Stimulated activated CD8-positive, alpha-beta memory T cell treated with anti-CD3 and anti-CD28 coated beads, Interleukin-15, amount 100 ng/mL, for 24 hours (primary cell): Measurements from ENCODE around the gene SDCBP2.

Experiments
- DNase-seq: peaks from one replicate; pipeline ENCODE4 v3.0.0-alpha.2; 2020; ENCODE audit warnings: low read depth

Gene SDCBP2

DNA sequence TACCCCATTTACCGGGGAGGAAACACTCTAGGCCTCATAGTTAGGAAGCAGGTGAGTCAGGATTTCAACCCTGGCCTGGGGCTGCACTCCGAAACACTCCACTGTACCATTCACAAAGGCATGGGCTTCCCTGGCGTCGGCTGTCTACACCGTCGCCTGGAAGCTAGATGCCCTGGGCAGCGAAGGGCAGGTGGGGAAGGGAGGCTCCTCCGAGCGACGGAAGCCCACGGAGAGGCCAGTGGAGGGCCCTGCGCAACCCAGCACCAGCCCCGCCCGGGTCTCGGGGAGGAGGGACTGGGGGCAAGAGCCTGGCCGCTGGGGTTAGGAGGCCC lies 16.1 kb downstream of the SDCBP2 start:
- DNase-seq = no peak

DNA sequence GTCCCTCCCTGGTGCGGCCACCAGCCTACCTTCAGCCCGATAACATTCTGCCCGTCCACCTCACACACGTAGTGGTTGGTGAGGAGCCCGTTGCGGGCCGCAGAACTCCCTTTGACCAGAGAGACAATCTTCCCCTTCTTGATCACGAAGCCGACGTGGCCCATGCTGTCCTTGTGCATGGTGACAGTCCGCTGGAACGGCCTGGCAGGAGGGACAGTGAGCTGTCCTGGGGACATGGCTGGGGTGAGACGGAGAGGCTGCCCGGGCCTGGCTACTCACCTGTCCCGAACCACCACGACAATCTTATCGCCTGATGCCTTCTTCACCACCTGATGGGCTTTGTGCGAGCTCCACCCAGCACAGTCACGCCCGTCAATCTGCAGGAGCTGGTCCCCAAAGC lies 16.6 kb downstream of the SDCBP2 start:
- no peak for DNase-seq

DNA sequence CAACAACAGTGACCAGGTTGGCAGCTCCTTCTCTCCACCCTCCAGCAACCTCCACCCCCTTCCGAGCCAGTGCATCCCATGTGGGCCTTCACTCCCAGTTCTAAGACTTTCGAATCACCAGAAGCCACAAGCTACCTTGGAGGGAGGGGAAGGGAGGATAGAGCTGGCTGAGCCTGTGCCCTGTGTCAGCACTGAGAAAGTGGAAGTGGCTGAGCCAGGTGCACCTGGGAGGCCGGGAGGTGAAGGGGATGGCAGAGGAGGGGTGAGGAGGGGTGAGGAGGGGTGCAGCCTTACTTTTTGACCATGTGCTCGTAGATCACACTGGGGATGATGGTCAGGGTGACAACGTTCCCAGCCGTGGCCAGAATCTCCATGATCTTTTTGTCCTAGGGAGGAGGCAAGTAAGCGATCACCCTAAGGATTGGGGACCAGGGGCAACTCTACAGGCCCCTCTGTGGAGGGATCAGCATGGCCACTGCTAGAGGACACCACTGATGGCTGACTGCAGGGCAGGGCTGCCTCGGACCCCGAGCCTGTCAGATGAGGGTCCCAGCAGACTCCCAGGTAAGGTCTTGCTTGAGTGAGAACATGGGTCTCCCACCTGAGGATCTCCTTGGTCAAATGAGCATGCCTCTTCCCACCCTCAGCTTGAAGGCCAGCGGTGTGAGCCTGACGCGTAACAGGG lies 18.3 kb downstream of the SDCBP2 start:
- DNase-seq = no peak

DNA sequence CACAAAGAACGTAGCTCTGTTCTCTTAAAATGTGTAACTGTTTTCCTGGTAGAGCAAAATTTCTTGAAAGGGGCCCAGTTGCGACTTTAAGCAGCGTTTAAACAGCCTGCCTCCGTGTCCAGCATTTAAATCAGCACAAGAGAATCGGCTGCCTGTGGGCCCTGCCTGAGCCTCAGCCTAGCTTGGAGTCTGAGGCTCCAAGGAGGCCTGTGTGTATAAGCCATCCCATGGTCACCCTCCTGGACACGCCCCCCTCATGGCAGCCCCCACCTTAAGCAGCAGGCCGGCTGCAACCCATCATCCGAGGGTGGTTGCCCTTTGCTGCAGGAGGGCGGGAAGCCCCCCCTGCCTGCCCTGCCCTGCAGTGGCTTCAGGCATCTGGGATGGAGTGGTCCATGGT lies 18.9 kb downstream of the SDCBP2 start:
- no peak for DNase-seq

DNA sequence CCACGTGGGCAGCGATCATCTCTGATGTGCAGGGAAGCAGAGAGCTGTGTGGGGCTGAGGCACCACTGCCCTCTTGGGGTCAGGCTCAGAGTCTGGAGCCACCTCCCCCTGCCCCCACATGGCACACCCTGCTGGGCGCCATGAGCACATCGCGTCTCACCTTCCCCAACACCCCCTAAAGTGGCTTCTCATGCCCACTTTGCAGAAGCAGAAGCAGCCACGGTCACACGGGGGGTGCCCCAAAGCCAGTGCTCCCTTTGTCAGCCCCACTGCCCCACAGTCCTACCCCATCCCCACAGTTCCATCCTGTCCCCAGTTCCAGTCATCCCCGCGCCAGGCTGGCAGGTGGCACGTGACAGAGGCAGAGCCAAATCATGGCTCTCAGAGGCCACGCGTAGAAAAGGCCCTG lies 19.5 kb downstream of the SDCBP2 start:
- no peak for DNase-seq

DNA sequence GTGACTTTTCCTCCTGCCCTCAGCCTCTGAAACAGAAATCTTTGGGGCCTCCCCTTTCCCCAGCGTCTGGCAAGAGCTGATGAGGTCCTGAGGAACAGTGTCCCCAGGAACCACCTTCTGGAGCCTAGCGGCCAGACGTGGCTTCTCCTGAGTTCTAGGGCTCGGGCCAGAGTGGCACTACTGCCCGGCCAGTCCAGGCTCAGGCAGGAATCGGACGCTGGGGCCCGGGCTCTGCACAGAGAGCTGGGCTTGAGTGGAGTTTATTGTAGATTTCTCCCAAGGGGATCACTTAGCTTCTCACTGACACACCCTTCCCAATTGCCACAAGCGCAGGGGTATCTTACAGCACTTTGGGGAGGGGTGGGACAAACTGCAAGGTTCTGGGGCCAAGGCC lies 20.2 kb downstream of the SDCBP2 start:
- DNase-seq = no peak

DNA sequence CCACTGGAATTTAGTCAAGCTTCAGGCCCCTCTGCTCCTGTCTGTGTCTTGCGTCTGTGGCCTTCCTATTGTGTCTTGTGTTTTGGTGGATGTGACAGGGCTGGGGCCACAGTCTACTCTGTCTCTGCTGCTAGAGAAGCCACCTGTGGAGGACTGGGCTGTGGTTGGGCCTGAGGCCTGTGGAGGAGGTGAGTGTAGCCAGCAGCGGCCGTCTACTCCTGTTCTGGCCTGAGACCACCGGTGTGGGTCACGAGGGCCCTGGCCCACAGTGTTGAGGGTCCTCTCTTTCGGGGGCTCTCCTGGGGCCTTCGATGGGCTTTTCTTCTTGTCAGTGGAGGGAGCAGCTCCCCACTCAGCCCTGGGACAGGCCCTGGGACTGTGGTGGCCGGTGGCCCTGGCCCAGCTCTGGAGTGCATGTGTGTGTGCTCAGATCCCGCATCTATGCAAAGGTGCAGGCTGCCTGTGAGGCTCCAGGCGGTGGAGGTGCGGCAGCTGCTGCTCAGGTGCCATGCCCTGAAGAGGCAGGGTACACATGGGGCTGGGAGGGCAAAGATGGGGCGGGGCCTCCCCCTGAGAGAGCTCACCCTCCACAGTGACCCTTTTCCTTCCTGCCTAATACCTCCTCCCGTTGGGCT lies 20.8 kb downstream of the SDCBP2 start:
- DNase-seq = no peak

DNA sequence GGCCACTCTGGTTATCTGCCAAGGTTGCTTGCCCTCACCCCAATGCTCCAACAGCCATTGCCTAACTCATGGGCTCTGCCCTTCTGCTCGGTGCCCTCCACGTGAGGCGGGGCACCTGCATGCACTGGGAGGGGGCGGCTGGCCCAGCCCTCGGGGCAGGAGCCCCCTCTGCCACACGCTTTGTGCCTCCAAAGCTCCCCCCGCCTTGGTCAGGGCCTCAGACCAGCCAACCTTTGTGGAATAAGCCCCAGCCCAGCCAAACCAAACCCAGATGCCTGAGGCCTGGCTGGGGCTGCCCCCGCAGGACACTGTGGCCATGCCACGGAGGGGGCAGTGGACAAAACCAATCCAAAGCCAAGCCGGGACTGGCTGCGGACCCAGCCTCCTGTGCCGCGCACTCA lies 21.4 kb downstream of the SDCBP2 start:
- no peak for DNase-seq

DNA sequence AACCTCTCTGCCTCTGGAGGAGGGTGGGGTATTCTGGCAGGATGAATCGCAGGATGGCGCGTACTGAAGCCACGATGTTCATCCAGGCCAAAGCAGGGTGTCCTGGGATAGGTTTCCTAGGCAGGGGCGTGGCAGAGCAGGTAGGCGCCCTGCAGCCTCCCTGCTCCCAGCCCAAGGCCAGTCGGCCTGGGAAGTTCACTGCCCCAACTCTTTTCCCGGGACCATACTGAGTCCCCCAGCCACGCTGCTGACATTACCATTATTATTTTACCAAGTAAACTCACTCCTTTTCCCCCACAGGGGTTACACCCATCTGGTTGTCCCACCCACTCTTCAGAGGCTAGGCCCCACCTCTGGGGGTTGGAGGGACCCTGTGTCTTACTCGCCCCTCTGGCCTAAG lies 21.8 kb downstream of the SDCBP2 start:
- DNase-seq = no peak

DNA sequence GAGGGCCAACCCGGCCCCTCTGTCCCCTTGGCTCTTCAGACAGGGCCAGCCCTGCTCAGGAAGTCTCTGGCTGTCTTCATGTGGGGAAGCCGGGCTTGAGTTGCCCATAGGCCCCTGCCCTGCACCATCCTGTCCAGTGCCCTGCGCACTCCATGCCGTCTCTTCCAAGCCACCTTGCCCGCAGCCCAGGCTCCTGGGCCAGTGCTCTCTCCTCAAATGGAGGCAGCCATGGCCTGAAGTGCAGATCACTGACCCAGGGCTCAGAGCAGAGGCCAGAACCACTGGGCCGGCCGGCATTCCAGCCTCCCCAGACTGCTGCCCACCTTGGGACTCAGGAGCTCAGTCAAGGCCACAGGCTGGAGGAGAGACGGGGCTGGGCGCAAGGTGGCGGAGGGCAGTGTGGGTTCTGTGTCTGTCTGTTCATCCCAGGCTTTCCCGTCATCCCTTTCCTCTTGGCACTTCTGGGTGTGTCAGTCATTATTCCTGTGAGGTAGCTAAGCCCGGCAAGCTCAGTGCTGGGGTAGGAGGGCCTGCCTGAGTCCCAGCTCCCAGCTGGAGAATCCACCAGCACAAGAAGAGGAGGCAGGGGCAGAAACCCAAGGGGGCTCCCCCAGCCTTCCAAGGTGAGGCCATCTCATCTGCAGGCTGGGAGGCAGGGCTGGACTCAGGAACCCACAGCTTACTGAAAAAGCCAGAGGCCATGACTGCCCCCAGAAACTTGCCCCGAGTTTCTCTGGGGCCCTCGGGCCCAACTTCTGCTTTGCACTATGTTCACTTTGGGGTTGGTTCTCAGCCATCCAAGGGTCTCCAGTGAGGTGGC lies 22.4 kb downstream of the SDCBP2 start:
- DNase-seq = no peak

DNA sequence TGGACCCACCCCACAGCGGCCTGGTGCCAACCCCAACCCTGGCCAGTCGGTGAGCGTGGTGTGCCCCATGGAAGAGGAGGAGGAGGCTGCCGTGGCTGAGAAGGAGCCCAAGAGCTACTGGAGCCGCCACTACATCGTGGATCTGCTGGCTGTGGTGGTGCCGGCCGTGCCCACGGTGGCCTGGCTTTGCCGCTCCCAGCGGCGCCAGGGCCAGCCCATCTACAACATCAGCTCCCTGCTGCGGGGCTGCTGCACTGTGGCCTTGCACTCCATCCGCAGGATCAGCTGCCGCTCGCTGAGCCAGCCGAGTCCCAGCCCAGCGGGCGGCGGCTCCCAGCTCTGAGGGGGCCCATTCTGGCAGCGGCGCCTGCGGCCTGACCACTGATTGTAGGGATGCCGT lies 23.2 kb downstream of the SDCBP2 start:
- DNase-seq = no peak

DNA sequence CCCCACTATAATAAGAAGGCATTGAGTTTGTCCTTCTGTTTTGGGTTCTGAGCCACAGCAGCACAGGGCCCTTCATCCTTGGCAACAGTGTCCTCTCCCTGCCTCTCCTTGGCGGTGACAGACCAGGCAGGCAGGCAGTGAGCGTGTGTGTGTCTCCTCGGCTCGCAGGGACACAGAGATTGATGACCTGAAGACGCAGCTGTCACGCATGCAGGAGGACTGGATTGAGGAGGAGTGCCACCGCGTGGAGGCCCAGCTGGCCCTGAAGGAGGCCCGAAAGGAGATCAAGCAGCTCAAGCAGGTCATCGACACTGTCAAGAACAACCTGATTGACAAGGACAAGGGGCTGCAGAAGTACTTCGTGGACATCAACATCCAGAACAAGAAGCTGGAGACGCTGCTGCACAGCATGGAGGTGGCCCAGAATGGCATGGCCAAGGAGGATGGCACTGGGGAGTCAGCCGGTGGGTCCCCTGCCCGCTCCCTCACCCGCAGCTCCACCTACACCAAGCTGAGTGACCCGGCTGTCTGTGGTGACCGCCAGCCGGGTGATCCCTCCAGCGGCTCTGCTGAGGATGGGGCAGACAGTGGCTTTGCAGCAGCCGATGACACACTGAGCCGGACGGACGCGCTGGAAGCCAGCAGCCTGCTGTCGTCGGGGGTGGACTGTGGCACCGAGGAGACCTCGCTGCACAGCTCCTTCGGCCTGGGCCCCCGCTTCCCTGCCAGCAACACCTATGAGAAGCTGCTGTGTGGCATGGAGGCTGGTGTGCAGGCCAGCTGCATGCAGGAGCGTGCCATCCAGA lies 24.0 kb downstream of the SDCBP2 start:
- no peak for DNase-seq

DNA sequence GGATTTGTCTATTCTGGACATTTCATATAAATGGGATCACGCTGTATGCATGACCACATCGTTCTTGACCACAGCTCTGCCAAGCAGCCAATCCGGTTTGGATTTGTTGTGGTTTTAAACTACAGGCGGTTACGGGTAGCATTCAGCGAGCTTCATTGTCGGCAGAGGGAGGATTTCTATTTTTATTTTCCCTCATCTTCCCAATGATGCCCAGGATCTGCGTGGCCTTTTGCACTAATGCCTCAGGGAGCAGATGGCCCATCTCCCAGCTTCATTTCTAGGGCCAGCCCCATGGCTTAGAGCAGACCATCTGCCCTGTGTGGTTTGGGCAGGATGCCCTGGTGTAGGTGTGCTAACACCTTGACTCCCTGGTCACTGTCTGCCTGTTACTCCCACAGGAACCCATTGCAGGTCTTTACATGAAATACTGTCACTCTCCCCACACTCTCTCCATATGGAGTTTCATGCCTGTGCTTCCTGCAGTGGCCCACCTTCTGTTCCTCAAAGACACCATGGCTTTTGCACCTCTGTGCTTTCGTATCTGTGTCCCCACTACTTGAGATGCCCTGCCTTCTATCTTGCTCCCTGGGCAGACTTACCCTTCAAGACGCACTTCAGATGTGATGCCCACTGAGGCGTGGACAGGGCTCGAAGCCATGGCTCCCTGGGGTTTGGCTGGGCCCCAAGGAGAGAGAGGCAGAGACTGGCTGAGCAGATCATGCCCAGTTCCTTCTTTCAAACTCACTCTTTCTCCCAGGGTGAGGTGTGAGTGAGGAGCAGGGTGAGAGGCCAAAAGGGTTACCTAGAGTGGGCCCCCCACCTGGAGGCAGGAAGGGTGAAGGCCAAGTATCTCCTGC lies 26.0 kb downstream of the SDCBP2 start:
- no peak for DNase-seq

DNA sequence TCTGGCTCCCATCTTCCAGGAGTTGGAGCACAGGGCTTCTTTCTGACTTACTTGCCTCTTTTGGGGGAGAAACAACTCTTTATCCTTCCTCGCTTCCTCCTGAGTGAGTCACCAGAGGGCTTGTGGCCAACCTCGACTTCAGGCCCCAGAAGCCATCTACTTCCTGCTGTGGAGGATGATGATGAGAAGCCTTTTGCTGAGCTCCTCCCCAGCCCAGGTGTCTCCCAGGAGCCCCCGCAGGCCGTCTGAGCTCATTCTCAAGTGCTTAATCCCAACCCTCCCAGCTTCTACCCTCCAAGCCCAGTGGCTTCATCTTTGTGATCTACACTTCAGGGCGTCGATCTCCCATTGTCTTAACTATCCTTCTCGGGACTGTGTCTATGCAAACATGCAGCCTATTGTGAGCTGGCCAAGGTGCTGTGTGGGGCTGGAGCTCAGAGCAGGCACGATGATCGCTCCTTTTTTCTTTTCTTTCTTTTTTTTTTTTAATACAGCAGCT lies 27.9 kb downstream of the SDCBP2 start:
- no peak for DNase-seq

DNA sequence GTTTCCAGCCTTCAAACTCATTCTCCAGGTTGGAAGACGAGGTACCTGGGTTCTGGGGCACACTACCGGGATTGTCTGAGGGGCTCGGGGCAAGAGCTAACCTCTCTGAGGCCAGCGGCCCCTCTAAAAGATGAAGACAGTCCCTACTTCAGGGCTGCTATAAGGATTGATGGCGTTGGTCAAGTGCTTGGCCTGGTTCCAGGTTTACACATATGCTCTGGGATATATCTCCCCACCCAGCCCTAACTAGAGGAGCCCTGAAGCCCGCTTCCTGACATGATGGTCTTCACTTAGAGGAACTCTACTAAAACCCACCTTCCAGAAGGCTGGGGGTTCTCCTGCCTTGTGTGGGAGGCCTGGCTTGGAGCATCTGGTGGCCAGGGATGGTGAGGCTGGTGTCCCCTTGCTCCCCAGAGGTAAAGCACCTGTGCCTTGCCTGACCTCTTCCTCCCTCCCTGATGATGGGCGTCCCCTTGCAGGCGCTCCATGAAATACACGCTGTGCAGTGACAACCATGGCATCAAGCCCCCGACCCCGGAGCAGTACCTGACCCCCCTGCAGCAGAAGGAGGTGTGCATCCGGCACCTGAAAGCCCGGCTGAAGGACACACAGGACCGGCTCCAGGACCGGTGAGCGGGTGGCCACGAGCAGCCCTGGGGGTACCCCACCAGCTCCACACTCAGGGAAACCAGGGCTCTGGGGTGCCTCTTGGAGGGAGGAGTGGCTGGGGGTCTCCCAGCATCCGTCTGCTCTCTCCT lies 28.7 kb downstream of the SDCBP2 start:
- DNase-seq = no peak

DNA sequence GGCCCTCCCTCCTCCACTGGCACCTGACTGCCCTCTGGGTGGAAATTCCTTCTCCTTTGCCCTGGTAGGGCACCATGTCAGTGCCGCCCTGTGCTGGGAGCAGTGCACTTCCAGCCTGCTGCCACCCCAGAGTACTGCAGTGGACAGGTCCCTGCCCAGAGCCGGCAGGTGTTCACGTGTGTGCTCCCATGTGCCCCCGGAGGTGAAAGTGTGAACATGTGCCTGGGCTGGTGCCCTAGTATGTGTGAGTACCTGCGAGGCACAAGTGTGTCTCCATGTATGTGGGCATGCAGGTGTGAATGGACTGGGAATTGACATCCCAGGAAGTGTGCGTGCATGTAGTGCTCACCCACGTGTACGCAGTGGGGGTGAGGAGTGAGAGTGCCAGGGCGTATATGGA lies 29.4 kb downstream of the SDCBP2 start:
- DNase-seq = no peak

DNA sequence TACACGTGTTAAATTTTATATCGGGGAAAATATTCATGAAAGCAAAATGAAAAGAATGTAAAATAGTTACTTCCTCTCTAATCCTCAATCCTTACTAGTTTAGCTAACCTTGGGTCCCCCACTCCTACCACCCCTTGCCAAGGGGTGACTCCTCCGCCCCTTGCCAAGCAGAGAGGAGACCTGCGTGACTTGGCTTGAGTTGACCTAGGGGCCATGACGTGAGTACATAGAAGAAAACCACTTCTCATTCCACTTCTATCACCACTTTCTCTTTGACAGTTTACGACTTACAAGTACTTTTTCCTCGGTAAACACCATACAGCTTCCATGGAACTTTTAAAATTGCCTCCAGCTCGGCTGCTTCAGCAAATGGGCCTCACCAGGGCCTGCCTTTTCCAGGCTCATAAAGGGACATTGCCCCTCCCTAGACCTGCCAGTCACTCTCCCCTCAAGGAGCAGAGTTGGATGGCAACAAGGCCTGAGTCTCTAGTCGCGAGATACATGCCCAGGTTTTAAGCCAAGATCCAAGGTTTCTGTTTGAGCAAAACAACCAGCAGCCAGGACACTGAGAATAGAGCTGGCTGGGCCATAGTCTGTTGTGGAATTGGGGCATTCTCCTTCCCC lies 29.9 kb downstream of the SDCBP2 start:
- no peak for DNase-seq

DNA sequence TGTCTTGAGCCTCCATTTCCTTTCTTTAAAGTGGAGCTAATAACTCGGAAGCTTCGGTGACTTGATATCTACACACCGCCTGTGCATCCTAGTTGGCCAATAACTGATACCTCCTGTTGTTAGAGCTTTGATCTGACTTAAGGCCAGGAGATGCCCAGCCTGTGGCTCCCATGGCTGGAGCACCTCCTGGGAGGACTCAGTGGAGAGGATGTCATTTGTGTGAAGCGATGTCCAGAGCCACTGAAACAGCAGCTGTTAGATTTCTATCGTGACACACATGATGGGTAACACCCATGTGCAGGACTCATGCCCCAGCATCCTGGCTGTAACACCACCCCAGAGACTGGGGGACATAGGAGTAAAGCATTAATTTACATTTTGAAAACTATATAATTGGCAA lies 30.8 kb downstream of the SDCBP2 start:
- no peak for DNase-seq

DNA sequence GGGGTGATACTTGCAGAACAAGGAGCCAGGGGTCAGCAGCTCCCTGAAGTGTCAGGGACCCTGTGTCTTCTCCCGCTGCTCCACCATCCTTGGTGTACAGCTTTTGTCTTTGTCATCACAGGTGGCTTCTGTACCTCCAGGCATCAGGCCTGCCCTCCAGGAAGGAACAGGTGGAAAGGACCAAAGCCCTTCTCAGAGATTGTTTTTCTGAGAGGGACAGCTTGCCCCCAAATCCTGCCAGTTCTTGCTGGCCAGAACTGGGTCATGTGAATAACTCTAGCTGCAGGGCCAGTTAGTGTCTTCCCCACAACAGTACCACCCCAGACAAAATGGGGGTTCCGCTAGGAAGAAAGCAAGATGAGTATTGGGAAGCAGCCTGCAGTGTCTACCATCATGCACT lies 31.5 kb downstream of the SDCBP2 start:
- DNase-seq = no peak

DNA sequence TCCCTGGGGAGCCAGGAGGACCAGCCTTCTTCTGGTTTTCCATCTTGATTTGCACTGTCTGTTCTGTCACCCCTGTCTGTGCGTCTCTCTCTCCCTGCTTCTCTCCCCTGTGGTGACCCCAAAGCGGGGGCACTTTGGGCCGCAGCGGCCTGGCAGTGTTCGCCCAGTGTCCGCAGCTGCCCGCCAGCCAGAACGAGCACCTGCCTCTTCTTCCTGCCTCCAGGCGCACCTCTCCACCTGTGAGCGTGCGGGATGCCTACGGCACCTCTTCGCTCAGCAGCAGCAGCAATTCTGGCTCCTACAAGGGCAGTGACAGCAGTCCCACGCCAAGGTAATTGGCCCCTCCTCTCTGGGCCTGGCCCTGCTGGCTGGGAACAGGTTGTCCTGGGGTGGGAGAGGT lies 32.0 kb downstream of the SDCBP2 start:
- DNase-seq = no peak
